HG02763 (cell line): ENCODE measurements around the gene SWSAP1.
A peak's percentile ranks its signal among the peaks of the same experiment; 100 is the strongest.
"Not testable (repeated sequence)": the region's sequence is repeated elsewhere in the genome, so short reads cannot be mapped to it uniquely, and the experiment has no call there.

Source experiments
- ATAC-seq: cut with Tn5 transposase; IDR thresholded peaks from one replicate; pipeline ENCODE4 v1.9.1; 2021; ENCODE audit warnings: mild to moderate bottlenecking, moderate library complexity; ENCODE audit not compliant: unreplicated experiment

SWSAP1 gene

DNA sequence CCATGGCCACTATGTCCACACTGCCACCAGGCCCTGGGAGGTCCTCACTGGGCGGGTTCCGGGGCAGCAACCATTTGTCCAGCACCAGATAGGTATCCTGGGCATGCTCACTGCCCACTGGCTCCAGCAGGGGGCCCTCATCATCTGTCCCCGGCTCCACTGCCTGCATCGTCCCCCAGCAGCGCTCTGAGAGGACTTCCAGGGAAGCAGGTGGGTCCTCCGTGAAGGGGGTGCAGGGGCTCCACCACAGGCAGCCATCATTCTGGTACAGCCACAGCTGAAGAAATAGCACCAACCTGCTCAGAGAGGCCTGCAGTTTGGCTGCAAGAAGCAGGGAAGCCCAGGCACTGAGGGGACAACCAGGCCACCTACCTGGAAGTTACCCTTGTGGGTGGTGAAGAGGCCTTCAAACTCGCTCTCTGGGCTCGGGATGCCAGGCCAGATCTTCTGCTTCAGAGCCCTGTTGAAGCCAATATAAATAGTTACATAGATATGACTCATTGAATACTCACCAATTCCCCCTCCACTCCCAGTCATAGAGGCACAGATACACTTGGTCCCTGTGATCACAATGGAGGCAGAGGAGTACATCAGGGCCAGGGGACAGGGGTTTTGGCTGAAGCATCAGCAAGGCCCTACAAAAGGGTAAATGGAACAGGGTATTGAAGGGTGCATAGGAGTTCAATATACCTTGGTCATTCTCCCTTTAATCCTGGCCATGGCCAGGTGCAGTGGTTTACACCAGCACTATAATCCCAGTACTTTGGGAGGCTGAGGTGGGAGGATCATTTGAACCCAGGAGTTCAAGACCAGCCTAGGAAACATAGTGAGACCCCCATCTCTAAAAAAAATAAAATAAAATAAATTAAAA, 4.1 kb downstream of the SWSAP1 start:
- no peak for ATAC-seq

DNA sequence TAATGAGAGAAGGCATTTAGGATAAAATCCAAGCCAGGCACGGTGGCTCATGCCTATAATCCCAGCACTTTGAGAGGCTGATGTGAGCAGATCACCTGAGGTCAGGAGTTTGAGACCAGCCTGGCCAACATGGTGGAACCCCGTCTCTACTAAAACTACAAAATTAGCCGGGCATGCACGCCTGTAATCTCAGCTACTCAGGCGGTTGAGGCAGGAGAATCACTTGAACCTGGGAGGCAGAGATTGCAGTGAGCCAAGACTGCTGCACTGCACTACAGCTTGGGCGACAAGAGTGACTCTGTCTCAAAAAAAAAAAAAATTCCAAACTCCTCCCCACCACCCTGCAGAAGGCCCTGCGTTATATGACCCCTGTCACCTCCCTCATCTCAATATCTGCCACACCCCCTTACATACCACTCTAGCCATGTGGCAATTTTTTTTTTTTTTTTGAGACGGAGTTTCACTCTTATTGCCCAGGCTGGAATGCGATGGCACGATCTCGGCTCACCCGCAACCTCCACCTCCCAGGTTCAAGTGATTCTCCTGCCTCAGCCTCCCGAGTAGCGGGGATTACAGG, 4.9 kb downstream of the SWSAP1 start:
- ATAC-seq: not testable (repeated sequence)

- ATAC-seq: no peak
These were observed 5.4 kb downstream of the SWSAP1 start for GRCh38 chr19:11379857-11380350.

DNA sequence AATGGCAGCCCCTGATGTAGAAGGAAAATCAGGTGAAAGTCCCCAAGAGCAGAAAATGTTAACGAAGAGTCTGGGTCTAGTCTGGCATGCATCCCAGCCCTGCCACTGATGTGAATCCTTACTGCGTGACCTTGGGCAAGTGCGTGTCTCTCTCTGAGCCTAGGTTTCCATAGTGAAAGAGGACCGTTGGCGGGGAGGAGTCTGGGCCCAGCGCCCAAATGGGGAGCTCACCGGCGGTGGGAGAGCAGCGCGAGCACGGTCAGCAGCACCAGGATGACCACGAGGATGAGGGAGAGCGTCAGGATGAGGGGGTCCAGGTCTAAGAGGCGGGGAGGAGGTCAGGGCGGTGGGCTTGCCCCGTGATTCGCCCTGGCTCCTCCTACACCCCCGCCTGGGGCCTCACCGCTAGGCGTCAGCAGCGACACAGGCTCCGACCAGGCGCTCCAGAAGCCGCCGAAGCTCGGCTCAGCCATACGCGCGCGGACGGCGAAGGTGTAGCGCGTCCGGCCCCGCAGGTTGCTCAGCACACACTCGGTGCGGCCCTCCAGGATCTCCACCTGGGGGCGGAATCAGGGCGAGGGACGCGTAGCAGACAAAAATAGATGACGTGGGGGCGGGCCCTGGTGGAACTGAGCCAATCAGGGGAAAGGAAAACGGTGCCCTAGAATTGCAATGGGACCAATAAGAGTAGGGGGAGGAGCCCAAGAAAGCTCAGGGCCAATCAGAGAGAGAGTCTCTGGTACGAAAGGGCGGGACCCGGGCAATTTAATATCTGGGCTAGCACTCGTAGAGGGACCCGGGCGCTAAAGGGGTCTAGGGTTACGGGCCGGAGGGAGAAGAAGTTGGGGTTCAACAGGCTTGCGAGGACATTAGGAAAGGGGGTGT, 6.4 kb downstream of the SWSAP1 start:
- ATAC-seq: peak; percentile 79

GRCh38 chr19:11382898-11383705, 8.6 kb downstream of the SWSAP1 start:
- ATAC-seq: no peak

GRCh38 chr19:11383706-11384048, 9.2 kb downstream of the SWSAP1 start:
- no peak for ATAC-seq

DNA sequence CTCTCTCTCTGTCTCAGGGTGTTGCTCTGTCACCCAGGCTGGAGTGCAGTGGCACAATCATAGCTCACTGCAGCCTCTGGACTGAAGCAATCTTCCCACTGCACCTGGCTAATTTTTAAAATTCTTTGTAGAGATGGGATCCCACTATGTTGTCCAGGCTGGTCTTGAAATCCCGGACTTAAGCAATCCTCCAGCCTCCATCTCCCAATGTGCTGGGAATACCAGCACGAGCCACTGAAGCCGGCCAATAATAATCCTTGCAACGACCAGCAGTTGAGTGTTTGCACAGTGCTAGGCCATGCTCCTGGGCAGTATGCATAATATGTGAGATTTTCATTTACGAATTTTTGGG, 10.3 kb downstream of the SWSAP1 start:
- ATAC-seq: no peak

DNA sequence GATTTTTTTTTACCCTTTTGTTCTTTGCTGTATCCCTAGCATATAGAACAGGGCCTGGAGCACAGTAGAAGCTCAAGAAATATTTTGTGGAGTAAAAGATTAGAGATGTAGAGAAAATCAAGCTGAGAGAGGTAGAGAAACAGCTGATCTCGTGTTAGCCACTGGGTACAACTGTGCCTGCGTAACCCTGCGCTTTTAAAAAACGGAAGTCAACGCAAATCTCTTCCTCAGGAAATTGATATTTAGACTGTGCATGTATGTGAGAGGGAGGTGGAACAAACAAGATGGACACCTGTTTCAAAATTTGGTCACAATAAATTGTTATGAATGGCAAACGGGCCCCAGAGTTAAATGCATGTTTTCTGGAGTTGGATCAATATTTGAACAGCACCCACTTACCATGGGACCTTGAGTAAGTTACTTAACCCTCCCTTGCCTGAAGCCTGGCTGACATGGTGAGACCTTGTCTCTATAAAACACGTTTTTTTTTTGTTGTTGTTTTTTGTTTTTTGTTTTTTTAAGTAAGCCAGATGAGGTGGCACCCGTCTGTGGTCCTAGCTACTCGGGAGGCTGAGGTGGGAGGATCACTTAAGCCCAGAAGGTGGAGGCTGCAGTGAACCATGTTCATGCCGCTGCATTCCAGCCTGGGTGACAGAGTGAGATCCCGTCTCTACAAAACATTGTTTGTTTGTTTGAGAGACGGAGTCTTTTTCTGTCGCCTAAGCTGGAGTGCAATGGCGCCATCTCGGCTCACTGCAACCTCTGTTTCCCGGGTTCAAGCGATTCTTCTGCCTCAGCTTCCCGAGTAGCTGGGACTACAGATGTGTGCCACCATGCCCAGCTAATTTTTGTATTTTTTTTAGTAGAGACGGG, 12.9 kb downstream of the SWSAP1 start:
- ATAC-seq: no peak

- no peak for ATAC-seq
These were observed 15.9 kb downstream of the SWSAP1 start for GRCh38 chr19:11390359-11390758.

DNA sequence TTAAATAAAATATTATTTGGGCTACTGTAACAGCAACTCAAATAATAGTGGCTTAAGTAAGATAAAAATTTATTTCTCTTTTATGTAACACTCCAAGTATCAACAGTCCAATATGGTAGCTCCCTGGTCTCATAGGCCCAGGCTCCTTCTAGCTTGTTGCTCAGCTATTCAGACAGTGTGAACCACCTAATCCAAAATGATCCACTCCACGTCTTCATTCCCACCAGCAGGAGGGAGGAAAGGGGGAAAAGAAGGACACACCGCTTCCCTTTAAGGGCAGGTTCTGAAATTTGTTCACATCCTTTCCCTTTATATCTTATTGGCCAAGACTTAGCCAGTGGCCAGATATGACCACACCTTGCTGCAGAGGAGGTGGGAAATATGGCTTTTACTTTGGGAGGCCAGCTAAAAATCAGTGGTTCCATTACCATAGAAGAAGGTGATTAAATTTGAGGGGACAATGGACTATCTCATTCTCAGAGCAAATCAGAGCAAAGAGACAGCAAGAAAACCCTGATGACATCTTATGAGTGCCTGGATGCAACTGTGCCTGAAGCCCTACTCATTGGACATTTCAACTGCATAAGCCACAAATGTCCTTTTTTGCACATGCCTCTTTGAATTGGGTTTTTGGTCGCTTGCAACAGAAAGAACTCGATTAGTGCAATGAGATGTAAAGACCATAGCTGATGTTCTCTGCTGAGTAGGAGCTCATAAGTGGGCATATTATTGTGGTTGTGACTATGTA, 16.6 kb downstream of the SWSAP1 start:
- ATAC-seq: no peak

GRCh38 chr19:11397089-11397610, 22.7 kb downstream of the SWSAP1 start:
- no peak for ATAC-seq

- ATAC-seq: no peak
These were observed 25.2 kb downstream of the SWSAP1 start for GRCh38 chr19:11399667-11400066.

DNA sequence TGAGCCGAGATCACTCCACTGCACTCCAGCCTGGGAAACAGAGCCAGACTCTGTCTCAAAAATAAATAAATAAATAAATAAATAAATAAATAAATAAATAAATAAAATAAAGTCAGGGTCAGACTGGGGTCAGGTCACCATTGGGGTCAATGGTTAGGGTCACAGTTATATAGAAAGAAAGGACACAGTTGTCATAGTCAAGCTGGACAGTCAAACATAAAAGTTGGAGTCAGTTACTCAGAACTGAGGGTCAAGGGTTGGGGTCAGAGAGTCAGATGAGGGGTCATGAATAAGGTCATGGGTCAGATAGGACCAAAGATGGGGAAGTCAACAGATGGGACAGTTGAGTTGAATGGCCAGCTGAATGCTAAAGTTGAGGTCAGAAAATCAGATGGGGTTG, 26.3 kb downstream of the SWSAP1 start:
- no peak for ATAC-seq

DNA sequence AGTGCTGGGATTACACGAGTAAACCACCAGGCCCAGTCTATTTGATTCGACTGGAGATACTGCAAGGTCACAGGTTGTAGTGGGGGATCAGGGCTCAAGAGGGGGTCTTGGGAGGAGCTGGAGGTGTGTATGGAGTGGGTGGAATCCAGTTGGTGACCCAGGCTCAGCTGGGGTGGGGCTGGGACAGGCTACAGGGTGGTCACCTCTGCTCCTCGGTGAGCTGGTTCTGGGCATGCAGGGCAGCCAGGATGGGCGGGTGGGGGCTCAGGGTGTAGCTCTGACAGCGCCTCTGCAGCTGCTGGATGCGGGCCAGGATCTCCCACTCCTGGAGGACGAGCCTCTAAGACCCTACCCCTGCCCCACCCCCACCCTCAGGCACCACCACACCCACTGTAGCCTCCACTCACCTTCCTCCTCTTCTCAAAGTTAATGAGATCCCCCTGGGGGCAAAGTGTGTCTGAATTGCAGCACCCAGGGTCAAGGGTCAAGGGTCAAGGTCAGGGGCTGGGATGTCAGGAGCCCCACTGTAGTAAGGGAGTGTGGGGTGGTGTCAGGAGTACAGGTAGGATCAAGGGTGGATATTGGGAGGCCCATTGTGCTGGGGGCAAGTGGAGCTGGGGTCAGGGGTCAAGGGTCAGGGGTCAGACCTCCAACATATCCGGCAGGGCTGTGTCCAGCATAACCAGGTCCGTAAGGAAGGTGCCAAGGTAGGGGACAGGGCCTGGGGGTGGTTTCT, 27.5 kb downstream of the SWSAP1 start:
- ATAC-seq: no peak

DNA sequence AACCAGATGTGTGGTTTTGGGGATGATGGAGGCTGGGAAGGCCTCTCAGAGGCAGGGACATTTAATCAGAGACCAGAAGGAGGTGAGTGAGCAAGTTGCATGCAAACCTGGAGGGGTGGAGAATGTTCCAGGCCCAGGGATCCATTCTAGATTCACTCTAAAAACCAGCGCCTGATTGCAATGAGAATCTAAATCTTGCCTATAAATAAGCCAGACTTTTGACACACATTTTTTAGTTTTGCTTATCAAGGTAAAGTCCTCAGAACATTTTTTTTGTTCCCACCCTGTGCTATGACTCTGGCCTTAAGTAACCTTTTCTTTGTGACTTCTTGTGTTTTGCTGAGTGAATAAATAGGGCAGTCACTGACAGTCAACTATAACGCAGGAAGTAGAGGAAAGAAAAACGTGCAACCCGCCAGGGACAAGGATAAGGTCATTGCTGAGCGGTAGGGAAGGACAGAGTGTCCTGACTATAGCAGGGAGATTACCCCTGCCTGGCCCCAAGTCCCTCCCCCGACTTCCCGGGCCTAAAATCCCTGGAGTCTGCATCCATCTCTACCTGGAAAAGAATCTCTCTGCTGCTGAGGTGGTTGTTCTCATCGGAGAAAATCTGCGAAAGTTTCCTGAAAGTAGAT, 30.2 kb downstream of the SWSAP1 start:
- no peak for ATAC-seq

GRCh38 chr19:11405846-11406643, 31.6 kb downstream of the SWSAP1 start:
- no peak for ATAC-seq

- ATAC-seq: not testable (repeated sequence)
These were observed 32.3 kb downstream of the SWSAP1 start for GRCh38 chr19:11406703-11407236.
